22Rv1 (cell line): ENCODE measurements around the gene MAP3K7CL.

Experiments used
- CTCF ChIP-seq: fragments of 450-650 bp; IDR thresholded peaks from 2 replicates; pipeline ENCODE4 v1.5.1; 2017; ENCODE audit warnings: mild to moderate bottlenecking
- ZFX ChIP-seq: fragments of 450-650 bp; IDR thresholded peaks from 2 replicates; pipeline ENCODE4 v1.6.1; 2017; ENCODE audit warnings: antibody characterized with exemption, borderline replicate concordance

DNA sequence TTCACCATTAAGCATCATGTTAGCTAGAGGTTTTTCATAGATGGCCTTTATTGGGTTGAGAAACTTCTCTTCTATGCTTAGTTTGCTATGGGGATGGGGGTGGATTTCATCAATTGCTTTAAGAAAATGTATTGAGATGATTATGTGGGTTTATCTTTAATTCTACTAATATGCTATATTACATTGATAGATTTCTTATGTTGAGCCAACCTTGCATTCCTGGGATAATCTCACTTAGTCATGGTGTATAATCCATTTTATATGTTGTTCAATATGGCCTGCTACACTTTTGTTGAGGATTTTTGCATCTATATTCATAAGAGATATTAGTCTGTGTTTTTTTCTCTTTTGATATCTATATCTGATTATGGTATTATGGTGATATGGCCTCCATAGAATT is 70.7 kb downstream of the MAP3K7CL start:
- TF ChIP-seq CTCF (no peak), ZFX (no peak)
